GM18526 (cell line): ENCODE data around the gene ATP13A3.

Experiments used
- POLR2A ChIP-seq: IDR thresholded peaks from 3 replicates; pipeline ENCODE4 v1.6.1; 2011; ENCODE audit not compliant: insufficient read length; ENCODE audit errors: extremely low read depth

The ATP13A3 gene

DNA sequence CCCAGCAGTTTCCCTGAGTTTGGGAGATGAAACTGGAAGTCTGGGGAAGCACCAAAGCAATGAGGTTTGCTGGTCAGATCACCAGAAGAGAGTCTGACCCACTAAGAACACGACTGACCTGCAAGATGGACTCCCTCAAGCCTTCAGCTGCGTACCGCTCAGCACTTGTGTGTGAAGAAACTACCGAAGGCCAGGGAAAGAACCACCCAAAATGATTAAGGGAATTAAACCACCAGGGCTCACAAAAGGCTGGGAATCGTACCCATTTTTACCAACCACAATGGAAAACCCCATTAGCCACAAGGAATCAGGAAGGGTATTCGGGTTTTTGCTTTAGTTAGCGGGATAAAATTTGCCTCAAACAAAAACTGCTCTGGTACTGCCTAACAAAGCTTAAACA, 21.6 kb downstream of the ATP13A3 start:
- TF ChIP-seq POLR2A: no peak

DNA sequence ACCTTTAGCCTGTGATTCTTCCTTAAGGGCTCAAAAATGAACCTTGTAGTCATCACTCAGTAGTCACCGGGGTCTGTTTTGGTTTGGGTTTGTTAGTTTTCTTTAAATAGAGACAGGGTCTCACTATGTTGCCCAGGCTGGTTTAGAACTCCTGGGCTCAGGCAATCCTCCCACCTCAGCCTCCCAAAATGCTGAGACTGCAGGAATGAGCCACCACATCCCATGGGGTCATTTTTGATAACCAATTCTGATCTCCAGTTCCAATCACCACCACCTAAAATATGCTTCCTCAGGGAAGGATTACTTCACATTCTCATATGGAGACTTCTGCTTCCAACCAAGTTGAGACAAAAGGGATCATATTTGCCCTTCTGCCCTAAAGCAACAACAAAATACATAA, 22.1 kb downstream of the ATP13A3 start:
- TF ChIP-seq POLR2A: no peak

DNA sequence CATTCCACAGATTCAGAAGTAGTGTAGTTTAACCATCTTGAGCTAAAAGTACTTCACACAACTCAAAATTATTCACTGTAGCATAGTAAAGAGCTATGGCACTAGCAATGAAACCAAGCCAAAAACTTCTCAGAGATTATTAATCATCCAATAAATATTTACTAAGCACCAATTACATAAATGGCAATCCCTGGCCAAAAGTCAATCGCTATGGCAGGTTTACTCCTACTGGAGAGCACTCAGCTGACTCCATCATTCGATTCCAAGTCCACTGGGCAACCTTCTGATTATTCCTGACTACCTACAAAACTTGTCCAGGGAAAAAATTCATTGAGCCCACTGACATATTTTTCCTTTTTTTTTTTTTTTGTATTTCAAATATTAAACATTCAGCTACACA, 23.9 kb downstream of the ATP13A3 start:
- TF ChIP-seq POLR2A: no peak

DNA sequence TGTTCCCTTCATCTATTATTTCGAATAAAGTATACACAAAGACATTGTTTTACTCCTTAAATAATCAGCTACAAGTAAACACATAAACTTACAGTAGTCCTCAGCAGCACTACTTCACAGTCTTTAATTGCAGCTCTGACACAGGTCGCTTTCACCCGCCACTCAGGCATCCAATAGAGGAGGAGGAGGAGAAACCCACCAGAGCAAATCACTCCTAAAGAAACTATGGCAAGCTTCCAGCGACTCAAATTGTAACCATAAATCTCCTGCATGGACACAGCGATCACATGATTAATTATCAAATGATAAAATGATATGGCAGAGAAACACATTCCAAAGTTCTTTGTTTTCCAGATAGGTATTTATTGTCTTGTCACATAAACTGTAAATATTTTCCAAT, 26.2 kb downstream of the ATP13A3 start:
- TF ChIP-seq POLR2A: no peak

DNA sequence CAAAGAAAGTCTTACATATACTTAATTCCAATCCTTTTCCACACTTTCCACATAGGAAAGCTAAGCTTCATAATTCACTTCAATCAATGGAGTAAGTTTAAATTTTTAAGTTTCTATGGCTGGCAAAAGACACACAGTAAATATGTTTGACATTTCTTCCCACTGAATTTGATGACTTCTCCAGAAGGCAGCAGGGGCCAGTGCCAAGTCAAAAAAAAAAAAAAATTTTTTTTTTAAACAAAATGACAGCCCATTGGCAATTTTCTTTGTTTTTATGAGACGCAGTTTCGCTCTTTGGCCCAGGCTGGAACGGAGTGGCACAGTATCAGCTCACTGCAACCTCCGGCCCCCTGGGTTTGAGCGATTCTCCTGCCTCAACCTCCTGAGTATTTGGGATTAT, 28.7 kb downstream of the ATP13A3 start:
- no peak for TF ChIP-seq POLR2A

DNA sequence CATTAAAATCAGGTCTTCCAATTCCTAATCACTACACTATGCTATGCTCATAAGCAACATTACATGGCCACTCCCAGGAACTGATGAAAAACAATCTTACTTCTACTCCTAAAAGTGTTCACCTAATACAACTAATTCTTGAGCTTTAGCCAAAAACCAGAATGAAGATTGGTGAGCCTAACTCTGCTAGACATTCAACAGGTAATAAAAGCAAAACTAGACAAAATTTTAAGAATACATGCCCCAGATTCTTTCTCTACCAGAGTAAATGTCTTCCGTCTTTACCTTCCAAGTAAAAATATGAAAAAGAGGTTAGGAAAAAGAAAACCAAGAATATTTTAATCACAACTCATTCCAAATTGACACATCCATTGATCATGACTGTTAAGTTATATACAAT, 31.3 kb downstream of the ATP13A3 start:
- no peak for TF ChIP-seq POLR2A

DNA sequence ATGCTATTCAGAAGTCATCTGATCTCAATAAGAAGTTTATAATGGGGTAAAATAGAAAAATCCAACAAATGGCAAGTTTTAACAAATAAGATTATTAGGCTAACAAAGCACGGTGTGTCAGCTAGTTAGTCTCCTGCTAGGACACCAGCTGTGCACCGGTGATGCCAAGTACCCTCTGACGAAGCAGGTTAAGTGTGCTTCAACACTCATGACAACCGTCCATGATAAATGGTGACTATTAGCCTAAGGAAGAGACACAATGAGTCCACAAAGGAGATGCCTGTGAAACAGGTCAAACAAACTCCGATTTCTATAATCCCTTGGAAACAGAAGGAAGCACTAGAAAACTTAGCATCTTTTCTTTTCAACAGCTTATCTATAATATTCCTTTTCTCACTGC, 36.5 kb downstream of the ATP13A3 start:
- TF ChIP-seq POLR2A: no peak

DNA sequence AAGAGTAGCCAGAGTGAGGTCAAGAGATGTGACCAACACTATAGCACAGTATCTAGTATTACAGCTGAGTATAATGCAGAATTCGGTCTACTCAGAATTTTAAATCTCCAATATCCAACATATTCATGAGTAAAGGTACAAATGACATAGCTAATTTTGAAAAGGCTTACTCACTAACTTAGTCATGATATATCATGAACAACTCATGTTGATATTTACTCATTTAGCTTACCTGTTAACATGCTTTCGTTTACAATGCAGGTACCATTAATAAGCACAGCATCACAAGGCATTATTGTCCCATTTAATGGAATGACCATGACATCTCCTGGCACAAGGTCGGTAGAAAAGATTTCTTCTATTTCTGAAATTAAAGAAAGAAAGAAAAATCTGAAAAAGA, 36.9 kb downstream of the ATP13A3 start:
- TF ChIP-seq POLR2A: no peak

DNA sequence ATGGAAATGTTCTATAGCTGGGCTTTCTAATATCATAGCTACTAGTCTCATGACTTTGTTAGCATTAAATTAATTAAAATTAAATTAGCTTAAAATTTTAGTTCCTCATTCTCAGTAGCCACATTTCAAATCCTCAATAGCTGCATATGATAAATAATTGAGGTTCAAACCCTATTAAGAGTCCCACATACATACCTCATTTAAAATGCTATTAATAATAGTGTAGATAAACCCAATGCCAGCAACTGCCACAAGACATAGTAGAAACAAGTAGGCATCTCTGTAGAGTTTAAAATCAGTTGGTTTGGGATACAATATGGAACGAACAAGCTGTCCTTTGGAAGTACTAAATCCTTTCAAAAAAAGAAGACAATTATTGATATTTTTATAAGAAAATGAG, 39.1 kb downstream of the ATP13A3 start:
- TF ChIP-seq POLR2A: no peak

DNA sequence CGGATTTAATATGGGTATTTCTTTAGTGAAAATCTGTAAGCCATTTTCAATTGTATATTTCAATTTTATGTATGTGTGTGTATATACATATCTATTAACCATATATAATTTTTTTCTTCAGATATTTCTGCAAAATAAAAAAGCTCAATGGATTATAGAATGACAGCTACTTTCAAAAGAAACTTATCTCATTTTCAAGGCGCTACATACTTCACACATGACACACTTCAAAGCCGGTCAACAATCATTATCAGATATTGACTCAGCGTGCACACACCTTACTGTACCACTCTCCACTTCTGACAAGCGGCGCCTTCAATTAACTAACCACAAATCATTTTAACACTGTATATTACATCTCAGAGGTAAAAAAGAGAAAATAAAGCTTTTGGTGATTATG, 39.6 kb downstream of the ATP13A3 start:
- TF ChIP-seq POLR2A: no peak

DNA sequence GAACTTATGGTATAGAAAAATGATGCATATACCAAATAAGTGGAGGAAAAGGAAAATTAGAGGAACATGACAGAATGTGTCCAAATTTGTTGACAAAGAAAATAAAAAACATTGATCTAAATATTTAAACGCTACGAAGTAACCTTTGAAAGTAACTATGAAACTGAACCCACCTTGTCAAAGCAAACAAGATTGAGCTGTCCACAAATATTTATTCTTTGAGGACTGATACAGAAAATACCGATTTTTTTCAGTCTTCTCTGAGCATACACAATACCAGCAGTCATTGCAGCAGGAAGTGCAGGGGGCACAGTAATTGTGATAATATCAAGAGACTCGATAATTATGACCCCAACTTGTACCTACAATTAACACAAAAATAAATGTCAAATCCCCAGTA, 40.0 kb downstream of the ATP13A3 start:
- TF ChIP-seq POLR2A: no peak

DNA sequence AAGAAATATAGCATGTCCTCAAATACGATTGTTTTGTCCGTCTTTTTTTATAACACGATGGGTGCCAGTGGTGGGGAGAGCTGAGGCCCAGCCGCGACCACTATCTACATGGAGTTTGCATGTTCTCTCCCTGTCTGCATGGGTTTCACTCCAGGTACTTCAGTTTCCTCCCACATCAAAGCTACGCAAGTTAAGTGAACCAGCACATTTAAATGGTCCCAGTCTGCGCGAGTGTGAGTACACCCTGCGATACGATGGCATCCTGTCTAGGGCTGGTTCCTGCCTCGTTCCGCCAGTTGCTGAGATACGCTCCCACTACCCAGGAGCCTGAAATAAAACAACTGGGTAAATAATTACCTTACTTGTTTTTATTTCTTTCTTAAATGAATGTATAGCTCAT, 40.6 kb downstream of the ATP13A3 start:
- no peak for TF ChIP-seq POLR2A

DNA sequence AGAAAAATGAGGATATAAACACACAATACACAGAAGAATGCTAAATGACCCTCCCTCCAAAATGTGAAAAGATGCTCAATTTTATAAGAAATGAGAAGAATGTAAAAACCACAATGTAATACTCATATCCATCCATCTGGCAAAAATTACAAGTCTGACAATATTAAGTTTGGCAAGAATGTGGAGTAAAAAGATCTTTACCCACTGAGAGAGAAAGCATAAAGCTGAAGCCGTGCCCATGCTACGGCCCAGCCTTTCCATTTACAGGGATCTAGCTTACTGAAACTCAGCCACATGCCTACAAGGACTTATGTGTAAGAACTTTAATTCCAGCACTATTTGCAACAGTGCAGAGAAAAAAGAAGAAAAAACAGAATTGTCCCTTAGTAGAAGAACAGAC, 42.9 kb downstream of the ATP13A3 start:
- no peak for TF ChIP-seq POLR2A

DNA sequence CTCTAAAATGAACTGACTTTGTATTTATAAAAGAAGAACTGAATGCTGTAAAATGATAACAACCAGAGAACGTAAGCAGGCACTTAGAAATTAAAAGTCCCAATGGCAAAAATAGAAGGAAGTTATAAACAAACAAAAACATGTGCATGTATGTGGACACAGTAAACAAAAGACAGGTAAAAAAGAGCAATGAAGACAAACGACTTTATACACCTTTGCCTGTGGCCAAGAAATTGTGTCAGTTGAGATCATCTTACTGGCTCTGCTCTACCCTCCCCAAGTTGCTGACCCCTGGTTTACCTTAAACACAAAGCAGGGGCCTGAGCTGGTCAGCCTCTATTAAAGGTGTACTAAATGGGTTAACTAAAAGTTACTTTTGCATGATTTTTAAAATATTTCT, 46.0 kb downstream of the ATP13A3 start:
- TF ChIP-seq POLR2A: no peak

DNA sequence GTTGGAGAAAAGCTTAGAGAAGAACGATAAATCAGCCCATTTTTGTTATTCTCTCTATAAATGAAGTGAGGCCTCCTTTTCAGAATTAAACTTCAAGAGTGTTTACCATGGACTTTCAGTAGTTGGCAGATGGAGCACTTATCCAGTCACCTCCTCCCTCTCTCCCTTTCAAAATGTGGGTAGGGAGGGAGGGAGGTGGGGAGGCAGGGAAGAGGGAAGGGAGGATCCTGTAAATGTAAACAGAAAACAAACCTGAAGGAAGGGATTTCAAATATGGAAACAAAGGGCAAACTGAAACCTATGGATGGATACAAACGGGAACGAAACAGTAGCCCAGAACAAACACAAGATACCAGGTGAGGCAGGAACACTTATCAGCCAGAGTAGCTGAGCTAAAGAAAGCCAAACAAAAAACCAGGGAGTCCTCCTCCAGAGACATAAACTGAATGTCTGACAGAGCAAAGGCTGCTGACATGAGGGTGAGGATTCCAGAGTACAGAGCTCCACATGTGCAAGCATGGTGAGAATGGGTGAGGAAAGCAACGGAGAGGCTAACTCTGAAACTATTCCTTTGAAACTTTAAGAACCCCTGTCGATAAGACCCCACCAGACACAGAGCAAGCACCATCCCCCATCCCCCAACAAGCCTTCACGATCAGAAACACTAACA, 46.8 kb downstream of the ATP13A3 start:
- TF ChIP-seq POLR2A: no peak

DNA sequence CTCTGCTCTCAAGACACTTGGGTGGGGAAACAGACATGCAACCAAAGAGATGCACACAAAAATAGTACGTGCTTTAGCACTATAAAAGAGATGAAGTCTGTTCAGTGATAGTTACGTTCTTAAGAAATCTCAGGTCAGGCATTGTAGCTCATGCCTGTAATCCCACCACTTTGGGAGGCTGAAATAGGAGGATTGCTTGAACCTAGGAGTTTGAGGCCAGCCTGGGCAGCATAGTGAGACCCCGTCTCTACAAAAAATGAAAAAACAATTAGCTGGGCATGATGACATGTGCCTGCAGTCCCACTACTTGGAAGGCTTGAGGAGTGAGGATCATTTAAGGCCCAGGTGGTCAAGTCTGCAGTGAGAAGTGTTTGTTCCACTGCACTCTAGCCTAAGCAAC, 52.3 kb downstream of the ATP13A3 start:
- TF ChIP-seq POLR2A: no peak

DNA sequence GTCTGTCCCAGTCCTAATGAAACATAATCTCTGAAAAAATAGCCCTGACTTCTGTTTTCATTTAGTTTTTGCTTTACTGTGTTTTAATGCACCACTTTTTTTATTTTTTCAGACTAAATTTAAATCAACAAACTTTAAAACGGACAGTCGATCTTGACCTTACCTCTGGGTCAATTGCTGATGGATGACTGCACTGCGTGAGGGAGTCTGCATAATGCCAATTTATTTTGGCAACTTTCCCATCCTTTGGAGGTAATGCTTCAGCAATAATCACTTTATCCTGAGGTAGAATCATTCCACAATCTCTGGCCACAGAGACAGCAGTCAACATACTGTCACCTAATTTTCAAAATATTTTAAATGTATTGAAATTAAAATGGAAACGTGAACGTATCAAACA, 55.2 kb downstream of the ATP13A3 start:
- TF ChIP-seq POLR2A: no peak

DNA sequence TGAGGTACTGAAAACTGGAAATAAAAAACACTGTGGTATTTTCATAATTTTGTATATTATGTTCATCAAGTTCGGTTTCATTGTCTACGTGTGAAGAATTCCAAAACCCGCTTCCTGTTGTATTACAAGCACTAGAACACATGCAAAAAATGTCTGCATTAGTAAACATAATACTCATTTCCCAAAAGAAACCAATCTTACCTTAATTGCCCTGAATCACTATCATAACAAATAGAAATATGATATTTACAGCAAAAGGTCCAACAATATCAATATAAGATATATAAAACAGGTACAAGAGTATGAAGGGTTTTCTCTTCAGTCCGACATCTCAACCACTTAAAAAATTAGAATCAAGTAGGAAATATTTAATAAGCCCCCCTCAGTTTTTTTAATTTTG, 61.4 kb downstream of the ATP13A3 start:
- no peak for TF ChIP-seq POLR2A

DNA sequence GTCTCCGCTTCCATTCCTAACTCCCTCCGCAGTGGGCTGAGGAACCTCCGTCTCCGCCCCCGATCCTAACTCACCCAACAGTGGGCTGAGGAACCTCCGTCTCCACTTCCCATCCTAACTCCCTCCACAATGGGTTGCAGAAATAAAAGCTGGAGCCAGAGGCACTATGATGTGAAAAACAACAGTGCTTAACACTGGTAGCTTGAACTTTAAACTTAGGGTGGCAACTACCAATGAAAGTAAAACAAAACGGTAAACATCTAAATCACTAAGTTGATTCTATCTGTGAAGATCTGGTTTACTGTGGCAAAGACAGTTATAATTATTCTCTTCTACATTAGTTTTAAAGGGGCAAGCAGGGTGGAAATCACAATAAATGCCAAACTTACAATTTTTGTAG, 61.8 kb downstream of the ATP13A3 start:
- TF ChIP-seq POLR2A: no peak

DNA sequence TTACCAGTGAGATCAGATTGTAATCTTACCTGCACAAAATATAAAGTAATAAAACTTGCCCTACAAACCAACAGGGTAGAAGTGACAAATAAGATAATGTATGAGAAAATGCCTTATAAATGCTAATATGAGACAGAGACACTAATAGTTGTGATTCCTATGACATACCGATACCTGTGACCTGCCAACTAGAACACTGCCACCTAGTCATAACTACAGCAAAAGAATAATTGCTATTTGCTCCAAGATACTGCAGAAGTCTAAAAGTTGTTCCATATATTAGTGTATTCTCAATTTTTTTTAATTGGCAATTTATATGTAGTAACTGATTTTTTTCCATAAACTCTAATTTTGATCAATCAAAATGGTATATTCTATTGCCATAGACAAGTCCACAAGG, 62.4 kb downstream of the ATP13A3 start:
- TF ChIP-seq POLR2A: no peak
